HK-2 (cell line): ENCODE data around the gene TPRG1.

Experiments used
- DNase-seq: peaks from one replicate; pipeline ENCODE4 v3.0.0-alpha.2; 2018; ENCODE audit not compliant: unreplicated experiment

TPRG1 gene

DNA sequence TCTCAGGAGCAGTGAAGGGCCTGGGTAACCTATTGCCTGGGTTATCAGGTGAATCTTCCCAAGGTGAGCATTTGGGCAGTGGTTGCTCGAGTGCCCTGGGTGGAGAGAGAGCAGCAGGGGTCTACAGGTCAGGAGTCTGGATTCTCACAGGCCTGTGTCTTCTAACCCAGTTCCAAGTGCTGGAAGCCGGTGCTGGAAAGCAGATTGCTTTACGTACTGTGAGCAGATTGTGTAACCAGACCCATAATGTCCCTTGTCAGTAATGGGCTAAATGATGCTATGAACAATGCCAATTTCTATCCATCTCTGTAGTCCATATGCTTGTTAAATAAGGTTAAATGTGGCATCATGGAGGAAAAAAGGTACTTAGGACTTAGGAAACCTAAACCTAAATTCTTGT lies 106.5 kb downstream of the TPRG1 start:
- no peak for DNase-seq

DNA sequence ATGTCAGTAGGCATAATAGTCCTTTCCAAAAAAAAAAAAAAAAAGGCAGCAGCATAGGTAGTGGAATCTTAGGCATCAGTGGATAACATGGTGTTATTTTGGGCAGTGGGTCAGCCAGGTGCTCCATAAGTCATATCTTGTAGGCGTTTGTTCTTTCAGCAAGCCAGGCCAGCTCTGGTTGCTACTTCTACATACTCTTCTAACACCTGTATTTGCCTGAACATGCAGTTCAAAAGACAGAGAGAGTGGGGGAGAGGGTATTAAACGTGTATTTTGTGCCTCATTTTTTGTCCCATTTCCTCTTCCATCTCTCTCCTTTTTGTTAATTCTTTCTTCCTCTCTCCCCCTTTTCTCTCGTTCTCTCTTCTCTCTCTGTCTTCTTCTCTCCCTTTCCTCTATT lies 110.4 kb downstream of the TPRG1 start:
- no peak for DNase-seq

DNA sequence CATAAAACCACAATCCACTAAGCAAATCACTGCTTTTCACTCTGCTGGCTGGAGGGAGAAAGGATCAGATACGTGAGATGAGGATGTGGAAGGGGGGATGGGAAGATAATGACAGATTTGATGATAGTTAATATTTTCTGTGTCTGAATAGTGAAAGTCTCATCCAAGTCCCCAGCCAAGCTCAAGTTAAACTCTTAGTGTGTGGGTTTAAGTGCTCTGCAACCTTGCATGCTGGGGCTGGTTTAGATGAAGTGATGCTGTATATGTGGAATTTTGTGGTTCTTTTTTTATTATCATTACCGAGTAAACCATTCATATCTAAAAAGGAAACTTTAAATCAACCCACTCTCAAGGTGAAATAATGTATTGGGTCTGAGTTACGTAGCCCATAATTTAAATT lies 111.0 kb downstream of the TPRG1 start:
- DNase-seq = no peak

- DNase-seq = no peak
These were observed 114.4 kb downstream of the TPRG1 start for GRCh38 chr3:189286188-189286587.

GRCh38 chr3:189286916-189287315 lies 115.1 kb downstream of the TPRG1 start:
- DNase-seq = no peak

DNA sequence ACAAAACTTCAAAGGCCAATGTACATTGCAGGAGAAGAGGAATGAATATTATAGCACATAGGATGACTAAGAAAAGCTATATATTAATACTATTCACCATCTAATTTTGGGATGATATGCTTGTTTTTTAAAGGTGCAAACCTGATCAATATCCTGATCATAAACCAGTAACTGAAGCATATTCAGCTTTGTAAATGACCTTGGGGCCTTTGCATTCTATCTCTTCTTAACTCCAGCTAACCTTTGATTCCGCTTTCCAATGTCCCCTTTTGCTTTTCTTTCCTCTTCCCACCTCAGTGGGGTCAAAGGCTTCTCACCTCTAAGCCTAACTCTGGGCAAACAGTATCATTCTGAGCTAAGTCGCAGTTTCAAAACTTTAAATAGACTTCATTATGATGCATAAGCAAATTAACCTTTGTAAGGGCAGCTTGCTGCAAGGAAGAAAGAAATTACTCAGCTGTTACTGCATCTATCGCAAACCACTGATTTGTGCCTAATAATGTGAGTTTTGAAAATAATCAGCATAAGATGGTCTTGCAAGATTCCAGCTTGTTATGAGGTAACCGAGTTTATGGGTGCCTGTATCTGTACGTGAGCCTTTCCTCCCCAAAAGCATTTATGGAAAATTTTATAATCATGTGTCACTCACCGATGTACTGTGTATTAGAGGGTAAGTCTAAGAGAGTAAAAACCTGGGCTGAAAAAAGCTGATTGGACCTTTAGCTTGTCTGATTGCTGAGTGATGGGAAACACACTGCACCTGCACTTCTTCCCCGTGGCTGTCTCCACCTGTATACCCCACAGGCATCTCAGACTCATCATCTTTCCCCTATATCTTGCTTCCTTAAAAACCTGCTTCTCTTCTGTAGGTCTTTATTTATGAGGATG lies 116.8 kb downstream of the TPRG1 start:
- DNase-seq = no peak

- no peak for DNase-seq
These were observed 117.5 kb downstream of the TPRG1 start for GRCh38 chr3:189289251-189289650.

- DNase-seq = no peak
These were observed 121.1 kb downstream of the TPRG1 start for GRCh38 chr3:189292667-189293484.

DNA sequence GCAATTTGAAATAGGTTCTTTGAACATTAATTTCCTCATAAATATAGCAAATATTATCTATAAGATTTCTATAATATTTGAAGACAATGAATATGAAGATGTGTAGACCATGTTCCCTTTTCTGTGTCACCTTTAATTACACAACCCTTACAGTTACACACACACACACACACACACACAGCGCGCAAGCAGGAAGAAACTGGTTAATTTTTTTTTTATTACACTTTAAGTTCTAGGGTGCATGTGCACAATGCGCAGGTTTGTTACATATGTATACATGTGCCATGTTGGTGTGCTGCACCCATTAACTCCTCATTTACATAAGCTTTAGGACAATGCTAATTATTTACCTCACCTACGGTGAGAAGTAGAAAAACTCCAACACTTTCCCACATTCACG lies 122.9 kb downstream of the TPRG1 start:
- no peak for DNase-seq

DNA sequence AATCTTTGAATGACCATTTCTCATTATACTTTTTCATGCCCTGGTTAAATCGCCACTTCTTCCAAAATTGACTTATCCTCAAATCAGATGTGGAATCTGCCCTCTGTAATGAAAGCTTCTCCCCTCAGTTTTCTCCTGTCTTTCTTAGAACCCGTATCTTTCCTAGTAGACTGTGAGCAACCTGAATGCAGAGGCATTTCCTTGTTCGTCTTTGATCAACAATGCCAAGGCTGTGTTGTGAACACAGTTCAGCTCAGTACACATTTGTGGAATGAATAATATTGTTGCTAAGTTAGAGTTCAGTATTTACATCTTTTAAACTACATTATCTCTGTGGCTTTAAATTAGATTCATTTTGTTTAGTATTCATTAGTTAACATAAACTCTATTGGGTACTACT lies 123.3 kb downstream of the TPRG1 start:
- no peak for DNase-seq

GRCh38 chr3:189297932-189298331 lies 126.2 kb downstream of the TPRG1 start:
- DNase-seq = no peak

DNA sequence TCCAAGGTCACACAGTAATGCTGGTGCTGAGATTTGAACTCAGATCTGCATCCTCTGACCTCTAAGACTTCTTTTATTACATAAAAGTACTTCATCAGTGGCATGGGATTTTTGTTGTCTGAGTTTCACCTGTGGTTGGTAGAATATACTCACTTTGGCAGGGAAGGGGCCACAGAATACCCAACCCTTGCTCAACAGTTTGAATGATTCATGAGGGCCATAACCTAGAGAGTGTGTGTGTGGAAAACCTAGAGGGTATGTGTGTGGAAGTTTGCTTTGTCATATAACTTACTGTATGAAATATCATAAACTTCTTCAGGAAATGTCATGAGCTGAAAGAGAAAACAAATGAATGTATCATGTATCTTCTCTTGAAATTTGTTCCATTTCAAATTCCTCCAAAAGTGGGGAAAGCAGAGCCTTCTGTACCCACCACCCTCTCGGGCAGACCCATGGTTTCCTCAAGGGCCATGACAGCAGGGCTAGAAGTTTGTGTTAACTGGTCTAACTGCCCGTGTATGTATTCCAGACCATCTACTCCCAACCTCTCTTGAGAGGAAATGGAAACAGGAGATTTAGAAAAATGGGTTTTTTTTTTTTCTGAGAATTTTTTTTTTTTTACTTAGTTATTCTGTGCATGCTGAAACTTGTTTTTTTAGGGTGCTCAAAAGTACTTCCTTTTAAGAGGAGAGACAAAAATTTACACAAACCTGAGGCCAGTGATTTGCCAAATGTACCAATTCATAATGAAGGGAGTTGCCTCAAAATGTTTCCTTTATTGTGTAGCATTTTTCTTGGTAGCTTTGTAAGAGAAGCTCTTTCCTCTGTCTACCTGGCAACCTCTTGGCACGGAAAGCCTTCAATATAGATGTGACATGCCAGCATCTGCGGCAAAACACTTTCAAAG lies 127.0 kb downstream of the TPRG1 start:
- no peak for DNase-seq

GRCh38 chr3:189300345-189300744 lies 128.6 kb downstream of the TPRG1 start:
- no peak for DNase-seq

GRCh38 chr3:189301479-189301878 lies 129.7 kb downstream of the TPRG1 start:
- no peak for DNase-seq

DNA sequence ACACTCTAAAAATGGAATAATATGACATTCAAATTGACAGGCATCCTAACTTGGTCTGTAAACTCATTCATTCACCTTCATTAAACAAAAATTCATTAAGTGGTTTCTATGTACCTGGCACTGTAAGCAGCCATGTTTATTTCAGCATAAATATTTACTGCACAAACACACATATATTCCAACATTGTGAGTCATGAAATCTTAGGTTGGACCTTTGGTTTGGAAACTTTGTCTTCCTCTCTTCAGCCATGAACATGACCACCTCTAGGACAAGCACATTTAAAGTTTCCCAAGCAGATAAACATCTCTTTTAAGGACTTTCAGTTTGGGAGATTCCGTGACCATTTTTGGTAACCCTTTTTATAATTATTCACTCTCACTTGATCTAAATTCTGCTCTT lies 131.8 kb downstream of the TPRG1 start:
- no peak for DNase-seq

DNA sequence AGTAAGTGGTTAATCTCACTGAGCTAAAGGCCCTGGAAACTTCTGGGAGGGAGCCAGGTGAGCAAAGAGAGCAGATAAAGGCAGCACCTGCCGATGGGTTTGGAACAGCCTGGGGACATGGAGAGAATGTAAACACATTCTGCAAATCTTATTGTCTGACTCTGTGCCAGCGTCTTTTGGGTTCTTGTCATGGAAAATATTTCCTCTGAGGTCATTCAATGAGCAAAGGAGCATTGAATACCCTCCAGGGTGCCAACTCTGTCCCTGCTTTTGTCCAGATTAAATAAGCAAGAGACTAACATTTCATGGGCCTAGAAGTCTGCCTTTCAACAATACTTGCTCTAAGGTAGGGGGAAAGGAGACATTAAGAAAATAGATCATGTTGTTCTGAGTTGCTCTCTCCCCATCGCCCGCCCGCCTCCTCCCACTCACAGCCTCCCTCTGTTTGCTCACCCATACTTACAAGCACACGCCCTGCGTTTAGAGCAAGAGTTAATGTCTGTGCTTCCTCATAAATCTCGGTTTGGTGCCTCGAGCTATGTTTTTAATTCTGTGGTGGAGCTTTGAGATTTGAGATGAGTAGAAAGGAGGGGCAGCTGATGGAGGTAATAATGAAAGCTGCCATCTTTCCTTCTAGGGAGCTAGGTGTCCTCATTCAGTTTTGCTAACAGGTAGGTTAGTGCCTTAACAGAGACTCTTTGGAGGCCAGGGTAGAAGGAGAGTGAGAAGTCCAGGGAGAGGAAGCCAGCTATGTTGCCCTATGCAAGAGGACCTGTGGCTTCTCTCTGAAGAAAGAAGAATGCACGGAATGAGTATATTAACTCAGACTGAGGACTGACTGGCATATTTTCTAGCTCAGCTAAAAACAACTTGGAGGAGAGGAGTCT lies 132.9 kb downstream of the TPRG1 start:
- no peak for DNase-seq

DNA sequence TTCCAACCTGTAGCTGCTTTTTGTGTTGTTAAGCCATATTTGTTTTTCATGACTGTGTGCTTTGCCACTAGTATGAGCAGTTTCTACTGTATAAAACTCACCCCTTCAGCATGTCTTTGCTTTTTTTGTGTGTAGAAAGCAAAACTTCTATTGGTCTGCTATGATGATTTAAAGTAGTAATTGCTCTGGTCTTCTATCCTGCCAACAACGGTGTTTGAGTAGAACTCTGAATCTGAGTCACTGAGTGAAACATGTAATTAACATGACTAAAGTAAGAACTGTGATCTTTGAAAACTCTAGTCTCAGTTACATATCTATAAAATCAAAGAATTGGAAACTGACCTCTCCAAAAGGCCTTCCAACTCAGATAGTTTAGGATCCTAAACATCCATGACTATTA lies 133.6 kb downstream of the TPRG1 start:
- no peak for DNase-seq

- DNase-seq = no peak
These were observed 136.2 kb downstream of the TPRG1 start for GRCh38 chr3:189307963-189308362.

DNA sequence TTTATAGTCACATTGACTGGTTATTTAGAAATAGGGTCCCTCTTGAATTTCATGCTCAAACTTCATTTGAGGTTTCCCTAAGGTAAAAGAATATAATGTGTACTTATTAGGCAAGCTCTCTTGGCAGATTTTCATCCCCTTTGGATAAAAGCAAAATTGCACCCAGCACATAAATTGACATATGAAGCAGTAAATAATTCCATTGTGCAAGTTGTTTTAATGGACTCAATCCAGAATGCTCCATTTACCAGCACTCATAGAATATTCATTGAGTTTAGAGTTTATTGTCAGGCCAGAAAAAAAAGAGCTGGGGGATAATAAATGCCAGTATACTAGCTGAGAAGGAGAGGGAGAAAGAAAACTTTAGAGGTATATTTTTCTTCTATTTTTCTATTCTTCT lies 136.8 kb downstream of the TPRG1 start:
- DNase-seq = no peak

GRCh38 chr3:189309400-189309975 lies 137.7 kb downstream of the TPRG1 start:
- no peak for DNase-seq

DNA sequence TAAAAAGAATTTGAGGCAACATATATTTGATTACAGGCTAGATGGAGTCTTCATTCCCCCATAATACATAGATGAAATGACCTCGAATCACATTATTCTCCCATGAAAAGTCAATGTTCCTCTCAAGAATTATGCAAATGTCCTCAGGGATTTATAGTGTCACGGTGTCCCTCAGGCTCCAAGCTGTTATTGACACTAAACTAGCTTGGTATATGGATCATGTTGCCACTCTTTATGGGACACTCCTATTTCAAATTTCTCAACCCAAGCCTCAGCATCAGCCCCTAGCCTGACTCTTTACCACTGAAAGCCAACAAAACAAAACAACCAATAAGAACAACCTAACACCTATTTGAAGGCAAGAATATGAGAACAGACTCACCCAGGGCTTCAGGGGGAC lies 139.8 kb downstream of the TPRG1 start:
- no peak for DNase-seq
